CD14-positive monocyte (primary cell): ENCODE measurements around the gene KIAA0232. TPM values are rescaled to one million over a fixed set of nuclear protein-coding genes. Genes with fewer than 3 reads are reported as not detected.

Experiments
- DNase-seq, 3 donors: peaks; one replicate each; pipeline ENCODE4 v3.0.0-alpha.2; 2011 to 2022
- H2AFZ ChIP-seq: 2 replicates; pipeline ENCODE4 v1.6.0; 2012; ENCODE audit warnings: mild to moderate bottlenecking, low read depth, low read length, inconsistent platforms; ENCODE audit not compliant: insufficient read depth, poor library complexity, severe bottlenecking
- H3K27ac ChIP-seq, 2 donors: 1 replicate in 1 of 2; 2 replicates in 1 of 2; pipeline ENCODE4 v1.5.1; 2012 to 2013; ENCODE audit warnings: low read length in 2 of 2, control low read depth in 1 of 2, inconsistent platforms in 1 of 2, low read depth in 1 of 2, mild to moderate bottlenecking in 1 of 2
- H3K27me3 ChIP-seq, 2 donors: one replicate each; pipeline versions ENCODE4 v1.6.0 to v1.6.1; 2011 to 2013; ENCODE audit warnings: low read length in 2 of 2; ENCODE audit not compliant: control insufficient read depth in 2 of 2, insufficient read depth in 2 of 2
- H3K36me3 ChIP-seq, 2 donors: replicated peaks in 1 of 2; 1 replicate in 1 of 2; 2 replicates in 1 of 2; pipeline versions ENCODE4 v1.5.1 to v1.6.1; 2012 to 2013; ENCODE audit warnings: low read length in 2 of 2, control low read depth in 1 of 2, inconsistent platforms in 1 of 2, mild to moderate bottlenecking in 1 of 2; ENCODE audit not compliant: insufficient read depth in 2 of 2, control insufficient read depth in 1 of 2
- H3K4me1 ChIP-seq, 2 donors: 1 replicate in 1 of 2; 2 replicates in 1 of 2; pipeline versions ENCODE4 v1.5.1 to v1.6.1; 2012 to 2013; ENCODE audit warnings: low read length in 2 of 2, control low read depth in 1 of 2, inconsistent platforms in 1 of 2, mild to moderate bottlenecking in 1 of 2, moderate library complexity in 1 of 2; ENCODE audit not compliant: insufficient read depth in 2 of 2, control insufficient read depth in 1 of 2
- H3K4me2 ChIP-seq: replicated peaks from 2 replicates; pipeline ENCODE3; 2012; ENCODE audit warnings: low read length, moderate library complexity, mild to moderate bottlenecking; ENCODE audit not compliant: poor library complexity, severe bottlenecking; ENCODE audit errors: extremely low read depth
- H3K4me3 ChIP-seq, 3 experiments: fragments of 200-600 bp in 1 of 3; sonication (generic) in 1 of 3; replicated peaks in 1 of 3; 1 replicate in 2 of 3; 2 replicates in 1 of 3; pipeline ENCODE4 v1.5.1; 2011 to 2013; ENCODE audit warnings: low read length in 3 of 3, mild to moderate bottlenecking in 3 of 3, control low read depth in 2 of 3, low read depth in 2 of 3, inconsistent platforms in 1 of 3, moderate library complexity in 1 of 3
- H3K79me2 ChIP-seq: 2 replicates; pipeline ENCODE4 v1.6.0; 2012; ENCODE audit warnings: mild to moderate bottlenecking, control low read depth, inconsistent platforms, low read length, moderate library complexity; ENCODE audit not compliant: insufficient read depth
- H3K9ac ChIP-seq: 2 replicates; pipeline ENCODE4 v1.6.0; 2017; ENCODE audit warnings: low read length, mild to moderate bottlenecking; ENCODE audit not compliant: insufficient read depth, poor library complexity, severe bottlenecking
- H3K9me3 ChIP-seq, 2 donors: replicated peaks in 1 of 2; 1 replicate in 1 of 2; 2 replicates in 1 of 2; pipeline versions ENCODE4 v1.5.1 to v1.6.1; 2012 to 2013; ENCODE audit warnings: low read length in 2 of 2, control low read depth in 1 of 2; ENCODE audit not compliant: control insufficient read depth in 1 of 2, insufficient read depth in 1 of 2
- H4K20me1 ChIP-seq: 2 replicates; pipeline ENCODE4 v1.6.0; 2012; ENCODE audit warnings: mild to moderate bottlenecking, low read length, control low read depth, moderate library complexity; ENCODE audit not compliant: insufficient read depth
- H3K27ac Mint-ChIP-seq, 7 donors: one replicate each; pipeline ENCODE4 v1.8.0; 2020; ENCODE audit warnings: mild to moderate bottlenecking in 7 of 7, mixed read lengths in 7 of 7, moderate library complexity in 6 of 7, inconsistent platforms in 2 of 7
- H3K27me3 Mint-ChIP-seq, 3 donors: one replicate each; pipeline ENCODE4 v1.8.0; 2021 to 2022; ENCODE audit warnings: low read depth in 3 of 3, mild to moderate bottlenecking in 3 of 3, mixed read lengths in 3 of 3, moderate library complexity in 3 of 3, inconsistent platforms in 1 of 3
- H3K36me3 Mint-ChIP-seq, 2 donors: one replicate each; pipeline ENCODE4 v1.8.0; 2020; ENCODE audit warnings: mixed read lengths in 2 of 2, inconsistent platforms in 1 of 2, mild to moderate bottlenecking in 1 of 2
- H3K4me1 Mint-ChIP-seq: one replicate; pipeline ENCODE4 v1.8.0; 2020; ENCODE audit warnings: mild to moderate bottlenecking, mixed read lengths
- H3K4me3 Mint-ChIP-seq, 2 donors: one replicate each; pipeline ENCODE4 v1.8.0; 2020; ENCODE audit warnings: mild to moderate bottlenecking in 2 of 2, mixed read lengths in 2 of 2, moderate library complexity in 1 of 2
- H3K9me3 Mint-ChIP-seq, 7 donors: one replicate each; pipeline ENCODE4 v1.8.0; 2020 to 2022; ENCODE audit warnings: mixed read lengths in 7 of 7, mild to moderate bottlenecking in 6 of 7, moderate library complexity in 6 of 7, inconsistent platforms in 2 of 7
- CTCF ChIP-seq: fragments of 200-600 bp; IDR thresholded peaks from one replicate; pipeline ENCODE4 v1.8.0; 2022; ENCODE audit warnings: antibody characterized with exemption, mild to moderate bottlenecking
- WGBS: methylation state at CpG from one replicate; pipeline ENCODE4 v1.1.5; 2013; ENCODE audit warnings: missing lambda C conversion rate; ENCODE audit not compliant: insufficient coverage; 5-methylcytosine and 5-hydroxymethylcytosine counted together
- intact Hi-C, 2 donors: fragments of 100-400 bp; cut with micrococcal nuclease; formaldehyde crosslinking; loops; one replicate each; pipeline versions ENCODE4 v1.15.0 to v1.15.1; 2023
- polyA plus RNA-seq, 3 donors: library from polyadenylated mRNA; depleted of rRNA in 1 of 3; unstranded in 2 of 3; stranded (reverse) in 1 of 3; fragments of 300-500 nt in 2 of 3; fragments of >200 nt in 1 of 3; fragmentation: Illumina TruSeq in 2 of 3; gene quantifications; 1 replicate in 2 of 3; 2 replicates in 1 of 3; pipeline ENCODE4 v1.2.3, GENCODE V29; 2012 to 2021

KIAA0232 gene
- polyA plus RNA-seq, 3 donors: 12.3 to 27.3 (median 20.6) TPM

- Histone ChIP-seq H3K36me3 (no peaks in the 10 kb centered on the region), H3K4me1 (peaks cover 17 to 19% of the 10 kb centered on the region in 2 donors), H2AFZ (no peak overlapping the region), H3K4me2 (no peak overlapping the region), H3K27me3 (no peaks in the 10 kb centered on the region), H3K27ac (no peak overlapping the region), H3K4me3 (no peak overlapping the region), H3K9ac (no peak overlapping the region), H3K79me2 (no peaks in the 10 kb centered on the region), H4K20me1 (no peaks in the 10 kb centered on the region), H3K9me3 (no peaks in the 10 kb centered on the region)
- no peaks in the 10 kb centered on the region for H3K9me3 Mint-ChIP-seq
- H3K36me3 Mint-ChIP-seq: no peaks in the 10 kb centered on the region
- peaks cover 5 to 17% (median 9%) of the 10 kb centered on the region in 3 donors for H3K27me3 Mint-ChIP-seq
- no CpG with 5 or more reads among the region's 6 CpGs for WGBS
- no peak for DNase-seq
- no peak for TF ChIP-seq CTCF
- no peak overlapping the region for H3K4me3 Mint-ChIP-seq
- peaks cover 12% of the 10 kb centered on the region for H3K4me1 Mint-ChIP-seq
- H3K27ac Mint-ChIP-seq: peak overlapping the region in 1 of 7 donors; percentile 30
- intact Hi-C loops: no loop called here
Measured at GRCh38 chr4:6767386-6767747, 15.2 kb upstream of the KIAA0232 start.

GRCh38 chr4:6767748-6768538 is 14.6 kb upstream of the KIAA0232 start:
- H3K27ac Mint-ChIP-seq: peak overlapping the region in 6 of 7 donors; percentile 45 to 83 (median 74)
- peak overlapping the region; percentile 78 for H2AFZ ChIP-seq
- no peaks in the 10 kb centered on the region for H3K36me3 Mint-ChIP-seq
- H4K20me1 ChIP-seq: no peaks in the 10 kb centered on the region
- TF ChIP-seq CTCF: no peak
- peaks cover 12% of the 10 kb centered on the region for H3K4me1 Mint-ChIP-seq
- H3K9me3 ChIP-seq: no peaks in the 10 kb centered on the region
- no peaks in the 10 kb centered on the region for H3K36me3 ChIP-seq
- peaks cover 1 to 11% (median 8%) of the 10 kb centered on the region in 3 donors for H3K27me3 Mint-ChIP-seq
- no peak overlapping the region for H3K4me3 ChIP-seq
- no peak overlapping the region for H3K4me3 Mint-ChIP-seq
- H3K4me1 ChIP-seq: peaks cover 17 to 19% of the 10 kb centered on the region in 2 donors
- intact Hi-C loops: no loop called here
- WGBS: 88% methylated on average over 20 of the region's 22 CpGs
- H3K4me2 ChIP-seq: peak overlapping the region; percentile 23
- no peaks in the 10 kb centered on the region for H3K79me2 ChIP-seq
- no peak overlapping the region for H3K9ac ChIP-seq
- H3K27me3 ChIP-seq: no peaks in the 10 kb centered on the region
- H3K27ac ChIP-seq: peak overlapping the region in 1 of 2 donors; percentile 54
- DNase-seq: no peak
- H3K9me3 Mint-ChIP-seq: no peaks in the 10 kb centered on the region
